Upper lobe of right lung (tissue), 1 donor: ENCODE data around the gene MAML2. TPM values are rescaled to one million over a fixed set of nuclear protein-coding genes. Genes with fewer than 3 reads are reported as not detected.

Experiments
- ATAC-seq: fragments of 200-7000 bp; cut with Tn5 transposase; one replicate; pipeline ENCODE4 v1.9.1; 2020; ENCODE audit warnings: mild to moderate bottlenecking, moderate library complexity
- DNase-seq: peaks from one replicate; pipeline ENCODE4 v3.0.0-alpha.2; 2020
- H3K27ac ChIP-seq: fragments of 200-600 bp; one replicate; pipeline ENCODE4 v1.8.0; 2022
- H3K27me3 ChIP-seq: fragments of 200-600 bp; one replicate; pipeline ENCODE4 v1.8.0; 2022; ENCODE audit warnings: mild to moderate bottlenecking
- H3K36me3 ChIP-seq: fragments of 200-600 bp; one replicate; pipeline ENCODE4 v1.8.0; 2022
- H3K4me1 ChIP-seq: fragments of 200-600 bp; one replicate; pipeline ENCODE4 v1.8.0; 2022
- H3K4me3 ChIP-seq: fragments of 200-600 bp; one replicate; pipeline ENCODE4 v1.8.0; 2022; ENCODE audit warnings: mild to moderate bottlenecking
- H3K9me3 ChIP-seq: fragments of 200-600 bp; one replicate; pipeline ENCODE4 v1.8.0; 2022
- intact Hi-C: fragments of 100-400 bp; cut with DNase I; formaldehyde crosslinking; loops from one replicate; pipeline ENCODE4 v1.11.0; 2022
- total RNA-seq: library from RNA; stranded (reverse); fragmentation: NEBNext Ultra II Directional; extraction: Animal tissue kit (Norgen Biotek cat#: 25700); gene quantifications from one replicate; pipeline ENCODE4 v1.2.1, GENCODE V29; 2021
- TF ChIP-seq, protein P1 (sequence below): fragments of 200-600 bp; IDR thresholded peaks from one replicate; pipeline ENCODE4 v1.8.0; 2022; ENCODE audit warnings: antibody characterized with exemption
- donor health status: DM: no; HTN: yes; CAD: no; lungs with severe emphysema.

MAML2 gene
- total RNA-seq, 1 donor from 2014 or later, result 27.5 TPM

DNA sequence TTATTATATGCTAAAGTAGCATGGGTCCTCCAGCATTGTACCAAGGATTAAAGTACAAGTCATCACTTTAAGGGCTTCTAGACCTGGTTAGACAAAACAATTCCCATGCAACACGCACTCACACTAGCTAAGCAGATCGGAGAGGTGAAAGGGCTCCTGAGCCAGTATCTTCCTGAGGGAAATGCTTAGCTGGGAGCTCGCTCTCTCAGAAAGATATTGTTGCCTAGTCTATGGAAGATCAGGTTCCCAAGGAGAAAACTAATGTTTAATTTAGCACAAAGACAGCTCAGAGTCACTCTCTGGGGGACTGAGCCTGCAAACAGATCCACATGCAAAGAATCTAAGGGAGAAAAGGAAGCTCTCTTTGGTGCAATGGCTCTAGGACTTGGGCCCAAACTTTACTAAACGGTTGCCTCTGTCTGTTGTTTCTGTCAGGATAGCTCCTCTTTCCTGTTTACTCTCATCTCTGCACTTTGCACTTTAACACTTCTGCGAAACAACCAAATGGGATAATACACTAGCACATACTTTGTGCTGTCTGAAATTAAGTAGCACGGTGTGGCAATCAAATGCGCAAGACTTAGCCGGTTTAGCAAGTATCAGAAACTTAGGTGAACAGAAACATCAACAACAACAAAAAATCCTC lies 10.7 kb downstream of the MAML2 start:
- ATAC-seq, result peak; percentile 38

DNA sequence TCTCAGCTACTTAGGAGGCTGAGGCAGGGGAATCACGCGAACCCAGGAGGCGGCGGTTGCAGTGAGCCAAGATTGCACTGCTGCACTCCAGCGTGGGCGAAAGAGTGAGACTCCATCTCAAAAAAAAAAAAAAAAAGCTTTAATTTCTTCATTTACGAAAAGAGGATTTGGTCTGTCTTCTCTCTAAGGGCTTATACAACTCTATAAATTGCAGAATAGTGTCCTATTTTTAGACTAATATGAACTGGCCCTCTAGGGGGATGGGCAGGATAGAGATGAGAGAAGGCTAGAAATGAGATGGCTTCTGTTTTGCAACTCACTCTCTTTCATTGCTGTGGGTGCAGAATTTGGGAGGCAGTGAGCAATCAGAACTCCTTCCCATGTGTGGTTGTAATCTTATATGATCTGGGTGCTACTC lies 11.3 kb downstream of the MAML2 start:
- DNase-seq, result peak; percentile 83
- intact Hi-C loops, result no loop called here

More for the DNA sequence above, 10.7 kb downstream of the MAML2 start:
- H3K4me1 ChIP-seq, result peaks cover 69% of the 10 kb centered on the region
- TF ChIP-seq, protein P1, sequence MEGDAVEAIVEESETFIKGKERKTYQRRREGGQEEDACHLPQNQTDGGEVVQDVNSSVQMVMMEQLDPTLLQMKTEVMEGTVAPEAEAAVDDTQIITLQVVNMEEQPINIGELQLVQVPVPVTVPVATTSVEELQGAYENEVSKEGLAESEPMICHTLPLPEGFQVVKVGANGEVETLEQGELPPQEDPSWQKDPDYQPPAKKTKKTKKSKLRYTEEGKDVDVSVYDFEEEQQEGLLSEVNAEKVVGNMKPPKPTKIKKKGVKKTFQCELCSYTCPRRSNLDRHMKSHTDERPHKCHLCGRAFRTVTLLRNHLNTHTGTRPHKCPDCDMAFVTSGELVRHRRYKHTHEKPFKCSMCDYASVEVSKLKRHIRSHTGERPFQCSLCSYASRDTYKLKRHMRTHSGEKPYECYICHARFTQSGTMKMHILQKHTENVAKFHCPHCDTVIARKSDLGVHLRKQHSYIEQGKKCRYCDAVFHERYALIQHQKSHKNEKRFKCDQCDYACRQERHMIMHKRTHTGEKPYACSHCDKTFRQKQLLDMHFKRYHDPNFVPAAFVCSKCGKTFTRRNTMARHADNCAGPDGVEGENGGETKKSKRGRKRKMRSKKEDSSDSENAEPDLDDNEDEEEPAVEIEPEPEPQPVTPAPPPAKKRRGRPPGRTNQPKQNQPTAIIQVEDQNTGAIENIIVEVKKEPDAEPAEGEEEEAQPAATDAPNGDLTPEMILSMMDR, result no peak
- no peaks in the 10 kb centered on the region for H3K27me3 ChIP-seq
- H3K9me3 ChIP-seq, result no peaks in the 10 kb centered on the region
- no peak for DNase-seq
- H3K27ac ChIP-seq, result peak overlapping the region; percentile 65
- intact Hi-C loops, result no loop called here
- no peaks in the 10 kb centered on the region for H3K36me3 ChIP-seq
- H3K4me3 ChIP-seq, result no peak overlapping the region

DNA sequence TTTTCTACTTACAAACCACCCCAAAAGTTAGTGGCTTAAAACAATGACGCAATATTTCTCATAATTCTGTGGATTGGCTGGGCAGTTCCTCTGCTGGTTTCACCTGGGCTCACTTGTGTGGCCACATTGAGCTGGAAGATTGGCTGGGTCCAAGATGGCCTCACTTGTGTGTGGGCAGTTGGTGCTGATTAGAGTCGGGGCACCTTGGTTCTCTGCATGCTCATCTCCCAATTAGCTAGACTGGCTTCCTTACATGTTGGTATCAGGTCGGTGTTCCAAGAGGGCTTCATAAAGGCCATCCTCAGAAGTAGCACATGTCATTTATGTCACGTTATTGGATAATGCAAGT lies 12.5 kb downstream of the MAML2 start:
- intact Hi-C loops, result no loop called here
- Histone ChIP-seq H3K4me1 (peaks cover 59% of the 10 kb centered on the region), H3K27ac (no peak overlapping the region), H3K9me3 (no peaks in the 10 kb centered on the region), H3K36me3 (no peaks in the 10 kb centered on the region), H3K4me3 (no peak overlapping the region), H3K27me3 (no peaks in the 10 kb centered on the region)
- ATAC-seq (no peak), DNase-seq (no peak)
- TF ChIP-seq, protein P1, result no peak

More for the DNA sequence above, 11.3 kb downstream of the MAML2 start:
- Histone ChIP-seq H3K4me3 (no peak overlapping the region), H3K9me3 (no peaks in the 10 kb centered on the region), H3K4me1 (peaks cover 63% of the 10 kb centered on the region), H3K27ac (peak overlapping the region; percentile 65), H3K36me3 (no peaks in the 10 kb centered on the region), H3K27me3 (no peaks in the 10 kb centered on the region)
- ATAC-seq, result peak; percentile 74
- TF ChIP-seq, protein P1, result no peak

DNA sequence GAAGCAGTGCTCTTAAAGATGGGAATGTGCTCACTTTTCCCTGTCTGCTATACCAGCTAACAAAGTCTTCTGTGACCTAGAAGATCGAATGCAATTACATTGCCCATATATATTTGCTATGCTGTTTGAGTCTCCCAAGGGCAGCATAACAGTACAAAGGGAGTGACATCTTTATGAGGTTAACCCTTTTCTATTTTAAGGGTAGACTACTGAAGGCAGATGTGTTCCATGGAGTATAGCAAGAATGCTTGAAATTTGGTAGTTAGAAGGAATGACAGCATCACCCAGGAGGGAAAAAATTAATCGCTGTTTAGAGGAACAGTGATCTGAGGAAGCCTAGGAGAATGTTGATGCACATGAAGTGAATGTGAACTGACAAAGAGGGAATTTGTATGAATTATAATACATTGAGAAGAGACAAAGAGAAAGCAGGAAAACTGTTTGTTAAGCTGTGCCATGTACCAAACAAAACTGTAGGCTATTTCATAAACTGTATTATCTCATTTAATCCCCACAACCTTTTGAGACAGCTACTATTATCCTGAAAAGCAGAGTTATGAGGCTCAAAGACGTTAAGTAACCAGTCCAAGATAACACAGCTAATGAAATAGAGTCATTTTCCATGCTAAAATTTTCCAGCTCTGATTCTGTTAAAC lies 13.0 kb downstream of the MAML2 start:
- intact Hi-C loops, result no loop called here
- Histone ChIP-seq H3K27ac (peak overlapping the region; percentile 67), H3K27me3 (no peaks in the 10 kb centered on the region), H3K4me1 (peaks cover 59% of the 10 kb centered on the region), H3K36me3 (no peaks in the 10 kb centered on the region), H3K4me3 (no peak overlapping the region), H3K9me3 (no peaks in the 10 kb centered on the region)
- TF ChIP-seq, protein P1, result no peak
- ATAC-seq (no peak), DNase-seq (no peak)

DNA sequence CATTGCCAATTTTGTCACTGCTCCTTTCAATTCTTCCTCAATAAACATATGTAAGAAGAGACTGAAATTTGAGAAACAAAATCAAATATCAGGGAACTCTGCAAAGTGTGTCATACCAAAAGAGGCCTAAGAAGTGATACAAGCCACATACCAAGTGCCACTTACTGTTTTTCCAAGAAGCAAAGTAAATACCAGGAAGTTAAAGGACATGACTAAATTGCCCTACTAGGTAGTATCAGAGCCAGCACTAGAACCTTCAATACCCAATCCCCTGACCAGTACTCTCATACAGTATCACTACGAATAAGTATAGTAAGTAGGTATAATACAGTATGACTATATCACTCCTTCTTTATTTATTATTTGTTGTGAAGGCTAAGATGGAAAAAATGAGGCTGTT lies 13.6 kb downstream of the MAML2 start:
- Histone ChIP-seq H3K36me3 (no peaks in the 10 kb centered on the region), H3K4me1 (peaks cover 57% of the 10 kb centered on the region), H3K27ac (peak overlapping the region; percentile 67), H3K9me3 (no peaks in the 10 kb centered on the region), H3K4me3 (no peak overlapping the region), H3K27me3 (no peaks in the 10 kb centered on the region)
- TF ChIP-seq, protein P1, result no peak
- intact Hi-C loops, result no loop called here
- DNase-seq (no peak), ATAC-seq (peak; percentile 86)
